ENCODE data around the gene ENPP3.

Gene ENPP3

GRCh38 chr6:131729550-131729949, 92.4 kb downstream of the ENPP3 start:
- no peaks in the 10 kb centered on the region for H3K9me3 ChIP-seq (ENCODE audit: control insufficient read depth, insufficient read depth, low read length)
- H3K27me3 ChIP-seq (ENCODE audit: control insufficient read depth, low read length), result no peaks in the 10 kb centered on the region
- no peaks in the 10 kb centered on the region for H3F3A ChIP-seq (ENCODE audit: control insufficient read depth, insufficient read depth)
- no peak overlapping the region for H3K4me3 ChIP-seq (ENCODE audit: low read length)
- H3K4me2 ChIP-seq (ENCODE audit: low read length), result no peak overlapping the region
- no peaks in the 10 kb centered on the region for H3K79me2 ChIP-seq (ENCODE audit: control insufficient read depth, low read length)
- TF ChIP-seq CTCF (IDR thresholded peaks at IDR 0.05; ENCODE audit: low read depth, low read length, poor library complexity, severe bottlenecking) (no peak), EZH2phosphoT487 (IDR thresholded peaks at IDR 0.05; ENCODE audit: borderline replicate concordance, low read length) (no peak)
- H3K9me2 ChIP-seq (replicated peaks; ENCODE audit: control insufficient read depth, low read length), result no peaks in the 10 kb centered on the region
- H3K36me3 ChIP-seq (ENCODE audit: control insufficient read depth, low read length), result peaks cover 81% of the 10 kb centered on the region
- no peak overlapping the region for H3K27ac ChIP-seq (ENCODE audit: low read depth, low read length)
- H3K4me1 ChIP-seq (ENCODE audit: control insufficient read depth, low read length), result no peaks in the 10 kb centered on the region
- H4K20me1 ChIP-seq (ENCODE audit: control insufficient read depth, insufficient read depth, low read depth, low read length), result no peaks in the 10 kb centered on the region

GRCh38 chr6:131730264-131730663, 93.2 kb downstream of the ENPP3 start:
- H3K9me3 ChIP-seq (ENCODE audit: control insufficient read depth, insufficient read depth, low read length), result no peaks in the 10 kb centered on the region
- H4K20me1 ChIP-seq (ENCODE audit: control insufficient read depth, insufficient read depth, low read depth, low read length), result no peaks in the 10 kb centered on the region
- H3F3A ChIP-seq (ENCODE audit: control insufficient read depth, insufficient read depth), result no peaks in the 10 kb centered on the region
- no peak overlapping the region for H3K27ac ChIP-seq (ENCODE audit: low read depth, low read length)
- TF ChIP-seq EZH2phosphoT487 (IDR thresholded peaks at IDR 0.05; ENCODE audit: borderline replicate concordance, low read length) (no peak), CTCF (IDR thresholded peaks at IDR 0.05; ENCODE audit: low read depth, low read length, poor library complexity, severe bottlenecking) (no peak)
- no peak overlapping the region for H3K4me3 ChIP-seq (ENCODE audit: low read length)
- H3K4me2 ChIP-seq (ENCODE audit: low read length), result no peak overlapping the region
- H3K36me3 ChIP-seq (ENCODE audit: control insufficient read depth, low read length), result peaks cover 80% of the 10 kb centered on the region
- no peaks in the 10 kb centered on the region for H3K4me1 ChIP-seq (ENCODE audit: control insufficient read depth, low read length)
- H3K9me2 ChIP-seq (replicated peaks; ENCODE audit: control insufficient read depth, low read length), result no peaks in the 10 kb centered on the region
- no peaks in the 10 kb centered on the region for H3K27me3 ChIP-seq (ENCODE audit: control insufficient read depth, low read length)
- H3K79me2 ChIP-seq (ENCODE audit: control insufficient read depth, low read length), result no peaks in the 10 kb centered on the region

GRCh38 chr6:131731224-131731623, 94.1 kb downstream of the ENPP3 start:
- Histone ChIP-seq H3K27me3 (ENCODE audit: control insufficient read depth, low read length) (no peaks in the 10 kb centered on the region), H3K79me2 (ENCODE audit: control insufficient read depth, low read length) (no peaks in the 10 kb centered on the region), H3K4me1 (ENCODE audit: control insufficient read depth, low read length) (no peaks in the 10 kb centered on the region), H3K9me2 (replicated peaks; ENCODE audit: control insufficient read depth, low read length) (no peaks in the 10 kb centered on the region), H3K4me2 (ENCODE audit: low read length) (no peak overlapping the region), H3F3A (ENCODE audit: control insufficient read depth, insufficient read depth) (no peaks in the 10 kb centered on the region), H3K4me3 (ENCODE audit: low read length) (no peak overlapping the region), H3K9me3 (ENCODE audit: control insufficient read depth, insufficient read depth, low read length) (no peaks in the 10 kb centered on the region), H4K20me1 (ENCODE audit: control insufficient read depth, insufficient read depth, low read depth, low read length) (no peaks in the 10 kb centered on the region), H3K36me3 (ENCODE audit: control insufficient read depth, low read length) (peaks cover 77% of the 10 kb centered on the region), H3K27ac (ENCODE audit: low read depth, low read length) (no peak overlapping the region)
- TF ChIP-seq EZH2phosphoT487 (IDR thresholded peaks at IDR 0.05; ENCODE audit: borderline replicate concordance, low read length) (no peak), CTCF (IDR thresholded peaks at IDR 0.05; ENCODE audit: low read depth, low read length, poor library complexity, severe bottlenecking) (no peak)
